ENCODE results near the gene BCAN. TPM values are rescaled to one million over a fixed set of nuclear protein-coding genes. Genes with fewer than 3 reads are reported as not detected.

Gene BCAN
- total RNA-seq, 1 experiment from 2014 or later: 1.2 TPM

DNA sequence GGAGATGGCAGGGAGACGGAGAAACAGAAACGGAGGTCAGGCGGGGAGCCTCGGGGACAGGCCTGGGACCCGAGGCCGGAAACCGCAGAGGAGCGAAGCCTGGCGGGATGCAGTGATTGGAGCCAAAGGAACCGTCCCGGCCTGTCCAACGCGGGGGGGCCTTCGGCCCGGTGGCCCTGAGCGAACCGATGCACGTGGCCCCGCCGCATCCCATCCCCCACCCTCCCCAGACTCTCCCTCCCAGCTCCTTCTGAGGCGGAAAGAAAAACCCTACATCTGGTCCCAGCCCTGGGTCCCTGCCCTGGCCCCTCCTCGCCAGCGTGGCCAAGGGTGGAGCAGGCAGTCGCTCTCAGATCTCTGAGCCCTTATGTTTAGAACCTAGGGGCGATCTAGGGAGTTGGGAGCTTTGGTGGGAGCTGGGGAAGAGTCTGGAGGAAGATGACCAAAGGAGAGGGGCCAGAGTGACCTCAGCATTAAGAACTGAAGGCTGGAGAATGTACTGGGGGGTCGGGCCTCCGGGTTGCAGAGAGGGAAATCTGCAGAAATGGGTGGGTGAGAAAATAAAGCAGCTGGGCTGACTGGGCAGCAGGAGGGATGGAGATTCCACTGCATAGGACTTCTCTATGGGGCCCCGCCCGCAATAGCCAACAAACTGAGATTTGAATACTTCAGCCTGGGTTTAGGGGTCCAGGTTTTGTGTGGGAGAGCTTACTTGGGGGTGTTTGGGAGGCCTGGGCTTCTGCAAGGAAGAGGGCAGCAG, 64.9 kb downstream of the BCAN start:
- peak overlapping the region; percentile 39 for H3K18ac ChIP-seq (ENCODE audit: insufficient read length, low read depth, low read length)
- H3K36me3 Mint-ChIP-seq (ENCODE audit: insufficient read depth in 1 of 3, low read depth in 3 of 3): peaks cover 2 to 11% (median 5%) of the 10 kb centered on the region in 3 experiments; a peak in 6 of 7 replicates
- peak overlapping the region; percentile 27; the same call in 1 of the 2 replicates for H3K14ac ChIP-seq (ENCODE audit: insufficient read depth, low read length)
- TF ChIP-seq, protein P1, sequence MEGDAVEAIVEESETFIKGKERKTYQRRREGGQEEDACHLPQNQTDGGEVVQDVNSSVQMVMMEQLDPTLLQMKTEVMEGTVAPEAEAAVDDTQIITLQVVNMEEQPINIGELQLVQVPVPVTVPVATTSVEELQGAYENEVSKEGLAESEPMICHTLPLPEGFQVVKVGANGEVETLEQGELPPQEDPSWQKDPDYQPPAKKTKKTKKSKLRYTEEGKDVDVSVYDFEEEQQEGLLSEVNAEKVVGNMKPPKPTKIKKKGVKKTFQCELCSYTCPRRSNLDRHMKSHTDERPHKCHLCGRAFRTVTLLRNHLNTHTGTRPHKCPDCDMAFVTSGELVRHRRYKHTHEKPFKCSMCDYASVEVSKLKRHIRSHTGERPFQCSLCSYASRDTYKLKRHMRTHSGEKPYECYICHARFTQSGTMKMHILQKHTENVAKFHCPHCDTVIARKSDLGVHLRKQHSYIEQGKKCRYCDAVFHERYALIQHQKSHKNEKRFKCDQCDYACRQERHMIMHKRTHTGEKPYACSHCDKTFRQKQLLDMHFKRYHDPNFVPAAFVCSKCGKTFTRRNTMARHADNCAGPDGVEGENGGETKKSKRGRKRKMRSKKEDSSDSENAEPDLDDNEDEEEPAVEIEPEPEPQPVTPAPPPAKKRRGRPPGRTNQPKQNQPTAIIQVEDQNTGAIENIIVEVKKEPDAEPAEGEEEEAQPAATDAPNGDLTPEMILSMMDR (conservative IDR thresholded peaks at IDR 0.05): no peak
- peak overlapping the region; percentile 97 to 99 (median 98) for H3K27ac Mint-ChIP-seq
- peak overlapping the region; percentile 74 to 91 for H3K4me3 Mint-ChIP-seq
- peaks cover 73 to 77% of the 10 kb centered on the region in 2 experiments for H3K4me1 Mint-ChIP-seq
- H2AK5ac ChIP-seq (ENCODE audit: insufficient read length, low read length): no peak overlapping the region
- H4K5ac ChIP-seq (ENCODE audit: insufficient read length, low read depth, low read length): no peak overlapping the region
- no peaks in the 10 kb centered on the region for H3K9me3 ChIP-seq (ENCODE audit: control insufficient read depth, low read depth, low read length)
- H2BK20ac ChIP-seq (ENCODE audit: low read depth, low read length, poor library complexity, severe bottlenecking): no peak overlapping the region
- H2BK120ac ChIP-seq (ENCODE audit: low read depth, low read length, poor library complexity, severe bottlenecking): no peak overlapping the region
- H3K4me1 ChIP-seq (ENCODE audit: insufficient read depth, low read length): peaks cover 17% of the 10 kb centered on the region; the same call in 1 of the 2 replicates
- H3K56ac ChIP-seq (ENCODE audit: insufficient read length, low read depth, low read length): no peak overlapping the region
- H3K79me1 ChIP-seq (ENCODE audit: insufficient read depth, low read depth, low read length, poor library complexity, severe bottlenecking): no peaks in the 10 kb centered on the region
- H3K27ac ChIP-seq (ENCODE audit: insufficient read length, low read depth, low read length): no peak overlapping the region
- no peak overlapping the region for H3K23ac ChIP-seq (ENCODE audit: insufficient read length, low read depth, low read length)
- H2AFZ ChIP-seq (ENCODE audit: low read length): no peak overlapping the region
- H2BK5ac ChIP-seq (ENCODE audit: insufficient read length, low read length): no peak overlapping the region
- no peaks in the 10 kb centered on the region for H3K79me2 ChIP-seq (ENCODE audit: insufficient read depth, low read length)
- no peak overlapping the region for H4K8ac ChIP-seq (replicated peaks; ENCODE audit: insufficient read length, low read depth, low read length)
- no peaks in the 10 kb centered on the region; a peak in 1 of 5 replicates for H3K9me3 Mint-ChIP-seq
- no peak overlapping the region for H2BK15ac ChIP-seq (ENCODE audit: low read depth, low read length)
- H3K23me2 ChIP-seq (ENCODE audit: insufficient read length, low read depth, low read length, poor library complexity, severe bottlenecking): peaks cover 39% of the 10 kb centered on the region
- H3K4ac ChIP-seq (ENCODE audit: low read depth, low read length): no peak overlapping the region
- H3K27me3 ChIP-seq (ENCODE audit: insufficient read depth, low read length): peaks cover 3% of the 10 kb centered on the region; the same call in 1 of the 2 replicates
- H4K91ac ChIP-seq (ENCODE audit: insufficient read length, low read depth, low read length): no peak overlapping the region
- peak; percentile 82 for DNase-seq
- H4K20me1 ChIP-seq (ENCODE audit: control insufficient read depth, insufficient read depth, insufficient read length): no peaks in the 10 kb centered on the region
- peak overlapping the region; percentile 83 for H3K4me2 ChIP-seq (ENCODE audit: insufficient read depth, insufficient read length, low read length)
- peak overlapping the region; percentile 3 for H3K9ac ChIP-seq (ENCODE audit: extremely low read depth, insufficient read length, low read length)
- WGBS (ENCODE audit: extremely low coverage, insufficient read length, low lambda C conversion rate): no CpG with 5 or more reads among the region's 29 CpGs
- no peak overlapping the region for H3T11ph ChIP-seq (ENCODE audit: low read length)
- H2BK12ac ChIP-seq (ENCODE audit: insufficient read length, low read depth, low read length): no peak overlapping the region
- H3K27me3 Mint-ChIP-seq (ENCODE audit: low read depth): peaks cover 32% of the 10 kb centered on the region
